ENCODE data around the gene MCAT.

Gene MCAT

GRCh38 chr22:43144949-43145348 lies 1.8 kb upstream of the MCAT start:
- TF ChIP-seq CTCF (IDR thresholded peaks at IDR 0.05; ENCODE audit: low read depth, low read length): no peak
- H3K4me3 ChIP-seq (ENCODE audit: low read depth, low read length): no peak overlapping the region

- TF ChIP-seq CTCF (IDR thresholded peaks at IDR 0.05; ENCODE audit: low read depth, low read length): no peak
Observed at GRCh38 chr22:43136801-43137200, 6.4 kb downstream of the MCAT start.

GRCh38 chr22:43136255-43136654 lies 6.9 kb downstream of the MCAT start:
- H3K4me3 ChIP-seq (ENCODE audit: low read depth, low read length): no peak overlapping the region

More at GRCh38 chr22:43136801-43137200, 6.4 kb downstream of the MCAT start:
- H3K4me3 ChIP-seq (ENCODE audit: low read depth, low read length): no peak overlapping the region

GRCh38 chr22:43135565-43135964 lies 7.6 kb downstream of the MCAT start:
- TF ChIP-seq CTCF (IDR thresholded peaks at IDR 0.05; ENCODE audit: low read depth, low read length): no peak
- H3K4me3 ChIP-seq (ENCODE audit: low read depth, low read length): no peak overlapping the region

More at GRCh38 chr22:43136255-43136654, 6.9 kb downstream of the MCAT start:
- TF ChIP-seq CTCF (IDR thresholded peaks at IDR 0.05; ENCODE audit: low read depth, low read length): peak; percentile 79

GRCh38 chr22:43134553-43134952 lies 8.6 kb downstream of the MCAT start:
- no peak overlapping the region for H3K4me3 ChIP-seq (ENCODE audit: low read depth, low read length)
- no peak for TF ChIP-seq CTCF (IDR thresholded peaks at IDR 0.05; ENCODE audit: low read depth, low read length)

- TF ChIP-seq CTCF (IDR thresholded peaks at IDR 0.05; ENCODE audit: low read depth, low read length): no peak
- no peak overlapping the region for H3K4me3 ChIP-seq (ENCODE audit: low read depth, low read length)
Observed at GRCh38 chr22:43133401-43133800, 9.8 kb downstream of the MCAT start.

- TF ChIP-seq CTCF (IDR thresholded peaks at IDR 0.05; ENCODE audit: low read depth, low read length): no peak
Observed at GRCh38 chr22:43131773-43132501, 11.3 kb downstream of the MCAT start.

More at GRCh38 chr22:43131773-43132501, 11.3 kb downstream of the MCAT start:
- no peak overlapping the region for H3K4me3 ChIP-seq (ENCODE audit: low read depth, low read length)
